Smooth muscle cell (in vitro differentiated cells): ENCODE results near the gene COG7. TPM values are rescaled to one million over a fixed set of nuclear protein-coding genes. Genes with fewer than 3 reads are reported as not detected.
"Not testable (repeated sequence)": the region's sequence is repeated elsewhere in the genome, so short reads cannot be mapped to it uniquely, and the experiment has no call there.

Source experiments
- DNase-seq: peaks from one replicate; lab custom pipeline; 2025; ENCODE audit not compliant: unreplicated experiment; lab: John Stamatoyannopoulos, UW
- H2AFZ ChIP-seq: fragments of 200-600 bp; sonication (generic); 2 replicates; pipeline ENCODE4 v1.6.0; 2016; ENCODE audit warnings: antibody characterized with exemption, low read depth, mild to moderate bottlenecking
- H3F3A ChIP-seq: fragments of 200-600 bp; sonication (generic); 2 replicates; pipeline ENCODE4 v1.6.0; 2017; ENCODE audit warnings: antibody characterized with exemption, low read depth
- H3K27ac ChIP-seq: fragments of 200-600 bp; sonication (generic); 2 replicates; pipeline ENCODE4 v1.5.1; 2016; ENCODE audit warnings: low read depth, mild to moderate bottlenecking
- H3K27me3 ChIP-seq: fragments of 200-600 bp; sonication (generic); 2 replicates; pipeline ENCODE4 v1.6.1; 2016; ENCODE audit warnings: low read depth, mild to moderate bottlenecking
- H3K36me3 ChIP-seq: fragments of 200-600 bp; sonication (generic); 2 replicates; pipeline ENCODE4 v1.5.1; 2016; ENCODE audit warnings: low read depth
- H3K4me1 ChIP-seq: fragments of 200-600 bp; sonication (generic); 2 replicates; pipeline ENCODE4 v1.5.1; 2016; ENCODE audit warnings: low read depth
- H3K4me2 ChIP-seq: fragments of 200-600 bp; sonication (generic); 2 replicates; pipeline ENCODE4 v1.6.0; 2016; ENCODE audit warnings: mild to moderate bottlenecking
- H3K4me3 ChIP-seq: fragments of 200-600 bp; sonication (generic); 2 replicates; pipeline ENCODE4 v1.5.1; 2016; ENCODE audit warnings: mild to moderate bottlenecking
- H3K79me2 ChIP-seq: fragments of 200-600 bp; sonication (generic); 2 replicates; pipeline ENCODE4 v1.6.0; 2016; ENCODE audit warnings: low read depth, mild to moderate bottlenecking
- H3K9ac ChIP-seq: fragments of 200-600 bp; sonication (generic); 2 replicates; pipeline ENCODE4 v1.6.0; 2016; ENCODE audit warnings: low read depth
- H3K9me3 ChIP-seq: fragments of 200-600 bp; sonication (generic); replicated peaks from 2 replicates; pipeline ENCODE4 v1.5.1; 2016; ENCODE audit warnings: low read depth
- H4K20me1 ChIP-seq: fragments of 200-600 bp; sonication (generic); 2 replicates; pipeline ENCODE4 v1.6.0; 2016; ENCODE audit warnings: low read depth
- CTCF ChIP-seq: fragments of 200-600 bp; sonication (generic); IDR thresholded peaks from 2 replicates; pipeline ENCODE4 v1.5.1; 2017; ENCODE audit warnings: borderline replicate concordance, mild to moderate bottlenecking, antibody characterized with exemption; ENCODE audit not compliant: insufficient read depth, poor library complexity, severe bottlenecking
- WGBS: methylation state at CpG from one replicate; pipeline ENCODE4 v1.1.7; 2016; ENCODE audit warnings: low lambda C conversion rate; 5-methylcytosine and 5-hydroxymethylcytosine counted together
- polyA plus RNA-seq: library from polyadenylated mRNA; unstranded; fragments of >200 nt; fragmentation: Nextera tagmentation; extraction: Ambion mirVana; gene quantifications from 2 replicates; pipeline ENCODE4 v1.2.1, GENCODE V29; 2016
- total RNA-seq: library from RNA; depleted of rRNA; stranded (reverse); fragments of >200 nt; gene quantifications from 2 replicates; pipeline ENCODE4 v1.2.3, GENCODE V29; 2014

The COG7 gene
- total and polyA plus RNA-seq, 2 experiments from 2014 or later, result 17.2 to 17.6 TPM

GRCh38 chr16:23384878-23385277 is 68.1 kb downstream of the COG7 start:
- DNase-seq, result no peak
- H3K27ac ChIP-seq, result no peak overlapping the region

GRCh38 chr16:23383881-23384280 is 69.1 kb downstream of the COG7 start:
- no peaks in the 10 kb centered on the region for H3K27me3 ChIP-seq
- no peak overlapping the region for H3K27ac ChIP-seq
- no peak overlapping the region for H3K4me2 ChIP-seq
- H4K20me1 ChIP-seq, result no peaks in the 10 kb centered on the region
- no peak overlapping the region for H3K4me3 ChIP-seq
- WGBS, result 97% methylated on average over 3 of the region's 3 CpGs
- DNase-seq, result no peak
- no peak for TF ChIP-seq CTCF
- H3K36me3 ChIP-seq, result peaks cover 4% of the 10 kb centered on the region
- no peaks in the 10 kb centered on the region for H3K4me1 ChIP-seq
- no peaks in the 10 kb centered on the region for H3F3A ChIP-seq
- H3K9me3 ChIP-seq, result no peaks in the 10 kb centered on the region
- H3K79me2 ChIP-seq, result no peaks in the 10 kb centered on the region
- H2AFZ ChIP-seq, result no peak overlapping the region
- no peak overlapping the region for H3K9ac ChIP-seq

More at GRCh38 chr16:23384878-23385277, 68.1 kb downstream of the COG7 start:
- H3F3A ChIP-seq, result no peaks in the 10 kb centered on the region
- H3K9me3 ChIP-seq, result no peaks in the 10 kb centered on the region
- H4K20me1 ChIP-seq, result no peaks in the 10 kb centered on the region
- no peaks in the 10 kb centered on the region for H3K27me3 ChIP-seq
- H3K36me3 ChIP-seq, result peaks cover 4% of the 10 kb centered on the region
- H2AFZ ChIP-seq, result no peak overlapping the region
- no peak overlapping the region for H3K4me3 ChIP-seq
- H3K4me2 ChIP-seq, result no peak overlapping the region
- no peak for TF ChIP-seq CTCF
- 89% methylated on average over 10 of the region's 10 CpGs for WGBS
- H3K79me2 ChIP-seq, result no peaks in the 10 kb centered on the region
- H3K4me1 ChIP-seq, result no peaks in the 10 kb centered on the region
- no peak overlapping the region for H3K9ac ChIP-seq

- no peaks in the 10 kb centered on the region for H3K79me2 ChIP-seq
- H2AFZ ChIP-seq, result no peak overlapping the region
- DNase-seq, result no peak
- H3F3A ChIP-seq, result no peaks in the 10 kb centered on the region
- H3K36me3 ChIP-seq, result no peaks in the 10 kb centered on the region
- no peaks in the 10 kb centered on the region for H4K20me1 ChIP-seq
- no peak overlapping the region for H3K4me3 ChIP-seq
- H3K9me3 ChIP-seq, result no peaks in the 10 kb centered on the region
- no peak overlapping the region for H3K4me2 ChIP-seq
- no peak overlapping the region for H3K9ac ChIP-seq
- no peaks in the 10 kb centered on the region for H3K27me3 ChIP-seq
- TF ChIP-seq CTCF, result no peak
- no peaks in the 10 kb centered on the region for H3K4me1 ChIP-seq
- 83% methylated on average over 6 of the region's 6 CpGs for WGBS
- no peak overlapping the region for H3K27ac ChIP-seq
These were observed 70.7 kb downstream of the COG7 start for GRCh38 chr16:23382279-23382678.

GRCh38 chr16:23381702-23382101 is 71.3 kb downstream of the COG7 start:
- not testable (repeated sequence) for H3K9ac ChIP-seq, H3F3A ChIP-seq, H3K4me1 ChIP-seq, H4K20me1 ChIP-seq, DNase-seq, H3K4me2 ChIP-seq, H2AFZ ChIP-seq, H3K27ac ChIP-seq, H3K36me3 ChIP-seq, H3K4me3 ChIP-seq, H3K79me2 ChIP-seq, H3K9me3 ChIP-seq, H3K27me3 ChIP-seq
- WGBS, result 88% methylated on average over 9 of the region's 9 CpGs
